ENCODE results near the gene RD3L.

GRCh38 chr14:103910262-103910935, 31.9 kb downstream of the RD3L start:
- no peak for TF ChIP-seq ZC3H10 (CRISPR knock-in tag; IDR thresholded peaks at IDR 0.05)
- TF ChIP-seq ZFP3 (CRISPR knock-in tag; IDR thresholded peaks at IDR 0.05), result peak; percentile 58; the same call in 1 of the 2 replicates
- TF ChIP-seq ZFP30 (CRISPR knock-in tag; IDR thresholded peaks at IDR 0.05), result no peak
- TF ChIP-seq ZNF8 (CRISPR knock-in tag; IDR thresholded peaks at IDR 0.05), result no peak
- TF ChIP-seq BACH2 (CRISPR knock-in tag; IDR thresholded peaks at IDR 0.05; ENCODE audit: borderline replicate concordance), result no peak
- TF ChIP-seq ARNTL (CRISPR knock-in tag; IDR thresholded peaks at IDR 0.05; ENCODE audit: borderline replicate concordance, low read depth), result no peak
- TF ChIP-seq CREB5 (CRISPR knock-in tag; IDR thresholded peaks at IDR 0.05; ENCODE audit: low read depth), result no peak
- TF ChIP-seq TSHZ2 (CRISPR knock-in tag; IDR thresholded peaks at IDR 0.05), result no peak
- TF ChIP-seq CSDC2 (CRISPR knock-in tag; IDR thresholded peaks at IDR 0.05), result no peak
- TF ChIP-seq PATZ1 (CRISPR knock-in tag; IDR thresholded peaks at IDR 0.05; ENCODE audit: borderline replicate concordance), result no peak
- TF ChIP-seq SNAI2 (CRISPR knock-in tag; IDR thresholded peaks at IDR 0.05), result no peak
- no peak for TF ChIP-seq ESRRG (CRISPR knock-in tag; IDR thresholded peaks at IDR 0.05)
- TF ChIP-seq ISL1 (CRISPR knock-in tag; IDR thresholded peaks at IDR 0.05), result no peak
- no peak for TF ChIP-seq POU6F1 (CRISPR knock-in tag; IDR thresholded peaks at IDR 0.05; ENCODE audit: borderline replicate concordance, low read depth)

Measured in SK-N-SH treated with all-trans-retinoic acid at 6 μM for 48 hours (cell line).